ENCODE results near the gene RBPJ. TPM values are rescaled to one million over a fixed set of nuclear protein-coding genes. Genes with fewer than 3 reads are reported as not detected.

The RBPJ gene
- total RNA-seq, 4 donors from 2014 or later = 94.1 to 129 (median 113) TPM

- ATAC-seq (ENCODE audit: low FRiP score) (no peak), DNase-seq (ENCODE audit: low spot score) (no peak)
- no peak for TF ChIP-seq CTCF (IDR thresholded peaks at IDR 0.05)
These were observed 25.9 kb upstream of the RBPJ start for GRCh38 chr4:26294904-26295303.

GRCh38 chr4:26296021-26296420 is 24.8 kb upstream of the RBPJ start:
- TF ChIP-seq CTCF (IDR thresholded peaks at IDR 0.05) = no peak
- DNase-seq (ENCODE audit: low spot score) = no peak
- no peak for ATAC-seq (ENCODE audit: low FRiP score)

GRCh38 chr4:26296514-26296913 is 24.3 kb upstream of the RBPJ start:
- ATAC-seq (ENCODE audit: low FRiP score) (no peak), DNase-seq (ENCODE audit: low spot score) (no peak)
- no peak for TF ChIP-seq CTCF (IDR thresholded peaks at IDR 0.05)

- TF ChIP-seq CTCF (IDR thresholded peaks at IDR 0.05) = no peak
- DNase-seq (ENCODE audit: low spot score) (no peak), ATAC-seq (ENCODE audit: low FRiP score) (no peak)
These were observed 23.6 kb upstream of the RBPJ start for GRCh38 chr4:26297219-26297618.

GRCh38 chr4:26298198-26298947 is 22.4 kb upstream of the RBPJ start:
- TF ChIP-seq CTCF (IDR thresholded peaks at IDR 0.05) = no peak
- no peak for DNase-seq (ENCODE audit: low spot score)
- no peak for ATAC-seq (ENCODE audit: low FRiP score)

- ATAC-seq (ENCODE audit: low FRiP score) = no peak
These were observed 21.4 kb upstream of the RBPJ start for GRCh38 chr4:26299254-26299882.

More at GRCh38 chr4:26299254-26299882, 21.4 kb upstream of the RBPJ start:
- no peak for TF ChIP-seq CTCF (IDR thresholded peaks at IDR 0.05)
- DNase-seq (ENCODE audit: low spot score) = no peak
